Left hindlimb (tissue), 1 donor: ENCODE results near the gene TNNC1.

ENCODE experiments used
- DNase-seq: peaks from one replicate; pipeline ENCODE4 v3.0.0-alpha.2; 2018

TNNC1 gene

DNA sequence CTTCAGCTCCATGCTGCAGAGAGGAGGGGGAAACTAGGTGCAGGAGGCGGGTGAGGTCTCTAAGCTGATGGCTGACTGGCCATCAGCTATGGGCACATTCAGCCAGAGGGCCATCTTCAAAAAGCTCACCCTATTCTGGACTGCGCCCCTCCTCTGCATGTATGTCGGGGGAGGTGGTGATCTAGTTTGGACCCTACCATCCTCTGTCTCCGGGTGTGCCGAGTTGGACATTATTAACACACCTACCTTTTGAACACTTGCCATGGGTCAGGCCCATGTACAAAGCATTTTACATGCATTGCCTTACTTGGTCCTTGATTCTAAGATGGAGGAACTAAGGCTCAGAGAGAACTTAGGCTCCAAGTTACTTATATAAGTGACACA lies 3.0 kb upstream of the TNNC1 start:
- DNase-seq: no peak

DNA sequence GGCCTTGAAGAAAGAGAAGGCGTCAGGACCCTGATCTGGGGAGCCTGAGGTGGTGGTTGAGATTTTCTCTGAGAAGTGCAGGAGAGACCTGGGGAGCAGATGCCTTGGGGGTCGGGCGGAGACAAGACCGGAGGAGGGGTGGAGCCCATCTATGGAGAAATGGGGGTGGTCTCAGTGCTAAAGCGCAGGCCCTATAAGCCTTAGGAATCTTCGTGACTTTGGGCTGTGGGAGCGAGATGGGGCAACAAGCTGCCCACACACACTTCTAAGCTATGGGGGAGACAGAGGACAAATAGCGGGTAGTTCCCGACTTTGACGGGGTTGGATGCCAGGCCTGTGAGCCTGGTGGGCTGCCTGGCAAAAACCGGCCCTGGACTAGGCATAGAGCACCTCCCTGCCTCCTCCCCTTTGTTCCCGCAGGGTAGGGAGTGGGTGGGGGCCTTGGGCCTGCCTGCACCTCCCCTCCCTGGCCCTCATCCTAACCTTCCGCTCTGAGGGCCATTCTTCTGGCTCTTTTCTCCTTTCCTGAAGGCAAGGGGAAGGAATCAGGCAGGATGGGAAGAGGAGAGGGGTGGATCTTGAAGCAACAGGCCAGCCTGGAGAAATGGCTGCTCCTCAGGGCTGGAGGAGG lies 2.4 kb upstream of the TNNC1 start:
- DNase-seq: peak; percentile 79

DNA sequence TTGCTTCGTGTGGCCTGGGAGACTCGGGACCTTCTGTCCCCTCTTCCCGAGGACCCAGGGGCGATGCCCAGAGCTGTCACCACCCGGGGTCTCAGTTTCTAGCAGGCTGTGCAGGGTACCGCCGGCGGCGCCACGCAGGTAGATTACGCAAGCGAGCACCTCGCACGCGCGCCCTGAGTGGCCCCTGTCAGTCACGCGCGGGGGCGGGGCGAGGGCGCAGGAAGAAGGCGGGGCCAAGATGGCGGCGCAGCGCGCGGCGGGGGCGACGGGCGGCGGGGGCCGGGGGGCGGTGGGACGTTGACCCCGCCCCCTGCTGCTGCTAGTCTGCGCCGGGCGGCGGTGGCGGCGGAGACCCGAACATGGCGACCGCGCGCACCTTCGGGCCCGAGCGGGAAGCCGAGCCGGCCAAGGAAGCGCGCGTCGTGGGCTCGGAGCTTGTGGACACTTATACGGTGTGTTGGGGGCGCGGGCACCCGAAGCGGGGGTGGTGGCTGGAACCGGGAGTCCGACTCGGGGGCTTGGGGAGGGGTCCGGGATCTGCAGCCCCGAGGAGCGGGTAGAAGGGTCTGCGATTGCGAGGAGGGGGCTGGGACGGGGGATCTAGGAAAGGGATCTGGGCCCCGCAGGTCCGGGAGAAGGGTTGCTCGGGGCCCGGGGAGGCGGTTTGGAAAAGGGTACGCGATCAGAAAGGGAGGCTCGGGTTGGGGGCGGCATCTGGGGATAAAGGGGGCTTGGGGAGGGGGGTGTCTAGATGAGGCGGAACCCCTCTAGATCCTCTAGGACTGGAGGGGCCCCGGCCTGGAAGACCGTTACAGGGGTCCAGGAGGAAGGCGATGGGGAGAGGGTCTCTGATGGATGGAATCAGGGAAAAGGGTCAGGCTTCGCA lies 1.7 kb upstream of the TNNC1 start, which contains the start of gene NISCH:
Gene NISCH (plus strand): TSS at position 322 of the 886 bp plus-strand sequence. CDS start 38 bp downstream, at position 360.
- peak; percentile 91 for DNase-seq

DNA sequence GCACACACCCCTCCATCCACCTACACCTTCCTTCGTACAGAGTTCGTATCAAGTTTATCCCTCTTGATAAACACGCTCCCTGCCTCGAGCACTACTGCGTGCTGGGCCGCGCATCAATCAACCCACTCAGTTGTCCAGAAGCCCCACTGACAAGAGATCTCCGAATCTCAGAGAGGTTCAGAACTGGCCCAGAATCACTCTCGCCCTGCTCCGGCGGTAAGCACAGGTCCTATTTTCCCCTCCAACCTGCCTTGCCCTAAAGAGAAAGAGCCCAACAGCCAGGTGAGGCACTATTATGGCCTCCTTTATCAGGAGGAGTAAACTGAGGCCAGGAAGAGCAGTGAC lies 1.1 kb upstream of the TNNC1 start:
- no peak for DNase-seq

DNA sequence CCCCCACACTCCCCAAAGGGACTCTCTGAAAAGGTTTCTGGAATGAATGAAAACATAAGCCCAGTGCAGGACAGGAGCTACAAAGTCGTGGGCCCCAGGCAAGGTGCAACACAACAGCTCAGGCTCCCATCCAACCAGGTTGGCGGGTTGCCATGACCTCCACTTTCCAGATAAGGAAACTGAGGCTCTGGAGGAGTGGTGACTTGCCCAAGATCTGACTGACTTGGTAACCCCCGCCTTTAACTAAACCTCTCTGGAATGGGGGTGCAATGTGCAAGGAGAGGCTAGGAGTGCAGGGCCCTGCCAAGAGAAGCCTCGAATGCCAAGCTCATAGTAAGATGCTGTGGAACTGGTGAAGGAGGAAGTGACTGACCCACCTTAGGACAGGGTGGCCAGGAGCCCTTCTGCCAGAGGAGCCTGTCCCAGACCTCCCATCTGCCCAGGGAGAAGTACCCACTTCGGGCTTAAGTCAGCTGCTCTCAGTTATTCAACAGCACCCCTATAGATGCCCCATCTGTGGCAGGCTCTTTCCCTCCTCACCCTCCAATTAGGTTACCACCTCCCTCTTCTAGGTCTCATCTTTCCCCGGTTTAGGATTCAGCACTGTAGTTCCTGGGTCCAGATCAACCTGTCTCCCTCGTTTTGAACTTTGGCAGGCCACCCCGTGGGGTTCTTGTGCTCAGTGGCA lies 553 bp upstream of the TNNC1 start:
- no peak for DNase-seq

DNA sequence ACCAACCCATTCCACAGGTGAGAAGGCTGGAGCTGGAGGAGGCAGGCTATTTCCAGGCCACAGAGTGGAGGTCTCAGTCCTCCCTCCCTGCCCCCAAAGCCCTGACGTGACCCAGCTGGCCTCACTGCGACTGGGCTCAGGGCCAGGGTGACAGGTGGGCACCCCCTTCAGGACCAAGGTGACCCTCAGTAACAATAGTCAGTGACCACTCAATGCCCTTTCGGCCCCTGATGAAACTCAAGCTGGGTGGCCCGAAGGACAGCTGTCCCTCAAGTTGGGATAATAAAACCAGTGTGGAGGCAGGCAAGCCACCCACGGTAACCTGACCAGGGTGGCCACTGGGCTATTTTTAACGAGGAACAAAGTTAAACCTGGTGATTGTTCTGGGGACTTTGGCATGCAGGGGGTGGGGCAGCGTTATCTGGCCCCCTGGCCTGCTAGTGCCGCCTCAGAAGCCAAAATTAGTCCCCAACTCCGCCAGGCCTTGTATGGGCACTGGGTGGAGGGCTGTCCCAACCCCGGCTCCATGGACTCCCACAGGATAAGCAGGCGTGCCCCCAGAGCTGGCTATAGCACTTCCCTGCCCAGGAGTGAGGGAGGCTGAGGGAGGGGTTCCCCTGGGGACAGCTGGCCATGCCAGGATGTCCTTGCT lies 1.1 kb downstream of the TNNC1 start:
- no peak for DNase-seq

DNA sequence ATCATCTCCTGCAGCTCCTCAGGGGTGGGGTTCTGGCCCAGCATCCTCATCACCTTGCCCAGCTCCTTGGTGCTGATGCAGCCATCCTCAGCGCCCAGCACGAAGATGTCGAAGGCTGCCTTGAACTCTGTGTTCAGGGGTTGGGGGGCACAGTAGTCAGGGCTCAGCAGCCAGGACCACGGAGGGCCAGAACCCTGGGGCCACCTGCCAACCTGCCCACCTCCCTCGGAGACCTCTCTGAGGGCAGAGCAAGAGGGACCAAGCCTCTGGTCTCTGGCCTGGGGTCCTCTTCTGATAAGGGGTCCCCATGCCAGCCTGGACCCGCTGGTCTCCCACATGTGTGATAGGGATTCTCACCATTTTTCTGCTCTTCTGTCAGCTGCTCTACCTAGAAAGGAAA lies 1.7 kb downstream of the TNNC1 start:
- no peak for DNase-seq

DNA sequence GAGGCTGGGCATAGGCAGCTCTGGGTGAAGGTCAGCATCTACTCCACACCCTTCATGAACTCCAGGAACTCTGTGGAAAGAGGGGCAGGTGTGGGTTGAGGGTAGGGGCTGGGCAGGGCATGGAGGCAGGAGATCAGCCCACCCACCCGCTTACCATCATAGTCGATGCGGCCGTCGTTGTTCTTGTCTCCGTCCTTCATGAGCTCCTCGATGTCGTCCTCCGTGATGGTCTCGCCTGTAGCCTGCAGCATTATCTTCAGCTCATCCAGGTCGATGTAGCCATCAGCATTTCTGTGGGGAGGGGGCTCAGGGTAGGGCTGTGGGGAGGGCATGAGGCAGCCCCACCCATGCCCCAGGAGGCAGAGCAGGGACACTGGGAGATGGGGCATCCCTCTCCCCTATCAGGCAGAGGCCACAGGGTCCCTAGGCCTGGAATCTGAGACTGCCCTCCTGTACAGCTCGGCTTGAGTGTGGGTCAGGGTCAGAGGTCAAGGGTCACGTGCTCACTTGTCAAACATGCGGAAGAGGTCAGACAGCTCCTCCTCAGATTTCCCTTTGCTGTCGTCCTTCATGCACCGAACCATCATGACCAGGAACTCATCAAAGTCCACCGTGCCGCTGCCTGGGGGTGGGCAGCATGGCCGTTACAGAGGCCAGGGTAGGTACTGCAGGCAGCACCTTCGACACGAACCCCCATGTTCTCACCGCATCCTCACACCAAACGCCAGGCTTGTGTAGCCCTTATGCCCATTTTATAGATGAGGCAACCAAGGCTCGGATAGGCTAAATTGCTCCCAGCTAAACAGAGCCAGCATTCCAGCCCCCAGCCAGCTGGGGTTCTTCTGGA lies 2.4 kb downstream of the TNNC1 start:
- DNase-seq: peak; percentile 22

DNA sequence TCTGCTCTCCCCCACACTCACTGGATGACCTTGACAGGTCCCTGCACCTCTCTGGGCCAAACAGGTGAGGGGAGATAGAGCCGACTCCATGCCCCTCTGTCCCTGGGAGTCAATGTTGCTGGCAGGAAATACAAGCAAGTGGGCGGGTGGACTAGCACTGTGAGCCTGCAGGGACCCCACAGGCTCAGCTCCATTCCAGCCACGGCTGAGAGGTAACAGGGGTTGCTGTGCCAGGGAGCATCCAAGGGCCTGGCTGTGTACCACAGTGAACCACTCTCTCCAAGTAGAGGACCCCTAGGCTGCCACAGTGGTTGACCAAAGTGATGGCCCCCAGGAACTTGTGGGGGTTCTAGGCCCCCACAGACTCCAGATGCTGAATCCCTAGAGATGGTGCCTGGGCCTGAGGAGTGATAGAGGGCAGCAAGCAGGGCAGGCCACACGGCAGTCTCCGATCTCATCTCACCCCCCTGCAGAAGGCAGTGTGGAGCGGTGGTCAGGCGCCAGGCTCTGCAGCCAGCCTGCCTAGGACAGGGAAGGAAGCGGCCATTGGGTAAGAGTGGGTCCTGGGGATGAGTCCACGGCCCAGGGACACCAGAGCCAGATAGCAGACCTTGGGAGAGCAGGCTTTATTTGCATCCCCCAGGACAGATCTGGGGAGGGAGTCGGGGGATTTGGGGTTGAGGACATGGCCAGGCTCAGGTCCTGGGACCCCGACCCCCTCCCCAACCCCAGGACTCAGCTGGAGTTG lies 3.2 kb downstream of the TNNC1 start:
- DNase-seq: no peak

DNA sequence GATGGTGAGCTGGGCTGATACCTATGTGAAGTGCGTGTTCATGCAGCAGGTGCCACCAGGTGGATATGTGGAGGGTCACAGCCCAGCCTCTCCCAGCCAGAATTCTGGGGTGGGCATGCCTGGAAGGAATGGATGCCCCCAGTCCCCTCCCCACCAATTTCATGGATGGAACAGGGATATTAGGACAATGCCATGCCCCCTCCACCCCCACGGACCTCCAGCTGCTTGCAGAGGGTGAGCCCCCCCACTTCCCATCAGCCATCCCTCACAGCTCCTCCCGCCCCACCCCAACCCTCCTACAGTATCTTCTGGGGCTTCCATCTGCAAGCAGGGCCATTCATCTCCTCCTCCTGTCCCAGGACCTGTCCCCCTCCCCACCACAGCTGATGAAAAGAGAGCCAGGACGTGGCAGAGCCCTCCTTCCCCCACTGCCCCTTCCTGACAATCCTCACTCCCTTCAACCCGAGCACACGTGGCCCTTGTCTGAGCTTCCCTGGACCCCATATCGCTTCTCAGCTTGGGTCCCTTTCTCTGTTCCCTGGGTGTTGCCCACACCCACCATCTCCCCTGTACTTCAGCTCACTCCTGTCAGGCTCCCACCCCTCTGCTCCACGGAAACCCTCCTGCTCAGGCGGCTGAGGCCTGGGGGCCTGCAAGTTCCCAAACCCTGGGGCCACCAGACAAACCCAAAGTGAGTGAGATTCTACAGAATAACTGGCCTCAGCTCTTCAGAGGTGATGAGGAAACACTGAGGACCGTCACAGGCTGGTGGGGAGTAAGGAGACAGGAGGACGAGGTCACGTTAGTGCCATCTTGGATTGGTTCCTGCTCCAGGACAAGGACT lies 6.1 kb downstream of the TNNC1 start:
- peak; percentile 33 for DNase-seq

DNA sequence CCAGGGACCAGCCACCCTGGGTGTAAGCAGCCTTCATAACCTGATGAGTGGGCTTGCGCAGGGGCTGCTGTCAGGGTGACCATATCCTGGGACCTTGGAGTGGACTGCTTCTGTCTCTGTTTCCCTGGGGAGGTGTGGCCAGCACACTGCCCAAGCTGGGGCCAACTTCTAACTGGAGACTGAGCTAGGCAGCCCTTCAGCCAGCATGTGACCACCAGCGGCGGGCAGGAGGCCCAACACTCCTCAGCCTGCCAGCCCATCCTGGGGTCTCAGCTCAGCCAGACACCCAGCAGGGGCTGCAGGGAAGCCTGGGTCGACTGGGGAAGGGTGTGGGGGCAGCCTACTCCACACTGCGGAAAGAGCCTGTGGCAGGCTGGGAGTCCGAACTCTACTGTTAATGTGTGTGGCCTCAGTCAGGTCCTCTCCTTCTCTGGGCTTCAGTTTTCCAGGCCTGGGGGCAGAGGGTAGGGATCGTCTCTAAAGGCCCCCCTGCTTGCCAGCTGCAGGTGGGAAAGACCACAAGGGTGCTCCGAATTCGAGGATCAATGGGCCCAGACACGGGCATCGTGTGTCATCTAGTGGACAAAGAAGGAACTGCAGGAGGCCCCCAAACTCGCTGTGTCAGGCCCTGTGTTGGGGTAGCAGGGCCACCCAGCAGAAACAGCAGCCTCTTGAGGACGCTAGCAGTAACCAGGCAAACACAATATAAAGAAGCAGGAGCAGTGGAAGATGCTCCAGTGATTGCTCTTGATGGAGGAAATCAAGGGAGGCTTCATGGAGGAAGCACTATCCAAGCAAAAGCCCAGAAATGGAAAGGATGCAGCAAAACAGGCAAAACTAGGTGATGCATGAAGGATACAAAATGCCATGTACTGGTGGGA lies 7.0 kb downstream of the TNNC1 start:
- no peak for DNase-seq

DNA sequence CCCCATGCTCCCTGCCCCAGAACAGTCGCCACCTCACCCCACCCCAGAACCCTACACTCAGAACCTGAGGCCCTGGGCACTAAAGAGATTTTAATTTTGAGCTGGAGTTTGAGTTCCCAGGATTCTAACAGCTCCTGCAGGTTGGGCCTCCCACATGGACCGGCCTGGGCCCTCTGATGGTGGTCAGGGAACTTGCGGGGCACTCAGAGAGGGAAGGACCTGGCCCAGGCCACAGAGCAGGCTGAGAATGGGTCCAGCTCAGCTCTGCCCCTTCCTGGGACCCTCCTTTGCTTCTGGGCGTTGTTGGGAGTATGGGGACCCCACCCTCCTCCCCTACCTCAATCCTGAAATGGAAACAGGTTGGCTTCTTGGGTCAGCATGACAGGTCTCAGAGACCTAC lies 7.8 kb downstream of the TNNC1 start:
- no peak for DNase-seq

DNA sequence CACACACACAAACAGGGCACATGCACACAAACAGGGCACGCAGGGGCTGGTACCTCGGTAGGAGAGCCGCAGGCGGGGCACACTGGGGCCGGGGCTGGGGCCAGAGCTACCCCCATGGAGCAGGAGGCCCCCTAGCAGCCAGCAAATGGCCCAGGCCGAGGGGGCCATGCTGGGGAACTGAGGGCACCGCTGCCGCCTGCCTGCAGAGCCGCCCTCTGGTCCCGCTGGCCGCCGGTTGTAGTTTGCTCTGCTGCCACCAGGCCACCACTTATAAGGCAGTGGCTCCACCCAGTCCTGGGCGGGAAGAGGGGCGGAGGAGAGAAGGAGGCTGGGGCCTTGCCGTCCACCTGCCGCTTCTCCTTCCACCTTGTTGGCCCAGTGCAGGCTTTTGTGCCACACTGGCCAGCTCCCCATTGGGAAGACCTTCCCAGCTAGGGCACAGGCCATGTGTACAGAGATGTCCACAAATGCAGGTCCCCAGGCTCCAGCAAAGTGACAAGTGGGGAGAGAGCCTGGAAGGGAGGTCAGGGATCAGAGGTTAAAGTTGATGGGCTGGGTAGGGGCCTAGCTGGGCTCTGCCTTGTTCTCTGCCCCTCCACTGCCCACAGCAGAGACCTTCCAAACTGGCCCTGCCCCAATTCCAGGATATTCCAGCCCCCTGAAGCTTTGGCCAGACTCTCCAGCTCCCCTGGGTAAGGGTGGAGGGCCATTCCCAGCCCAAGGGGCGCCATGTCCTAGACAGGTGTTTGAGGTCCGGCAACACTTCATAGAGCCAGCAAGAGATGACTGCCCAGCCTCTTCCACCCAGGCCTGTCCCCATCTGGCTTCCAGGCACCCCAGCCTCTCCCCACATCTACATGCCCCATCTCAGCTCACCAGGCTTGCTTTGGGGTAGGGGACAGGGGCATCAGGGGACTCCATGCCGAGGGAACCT lies 8.7 kb downstream of the TNNC1 start, which contains the start of gene SEMA3G:
Gene SEMA3G (minus strand): TSS at position 244 of the 934 bp plus-strand sequence. CDS start 76 bp downstream, at position 168.
- DNase-seq: peak; percentile 67

DNA sequence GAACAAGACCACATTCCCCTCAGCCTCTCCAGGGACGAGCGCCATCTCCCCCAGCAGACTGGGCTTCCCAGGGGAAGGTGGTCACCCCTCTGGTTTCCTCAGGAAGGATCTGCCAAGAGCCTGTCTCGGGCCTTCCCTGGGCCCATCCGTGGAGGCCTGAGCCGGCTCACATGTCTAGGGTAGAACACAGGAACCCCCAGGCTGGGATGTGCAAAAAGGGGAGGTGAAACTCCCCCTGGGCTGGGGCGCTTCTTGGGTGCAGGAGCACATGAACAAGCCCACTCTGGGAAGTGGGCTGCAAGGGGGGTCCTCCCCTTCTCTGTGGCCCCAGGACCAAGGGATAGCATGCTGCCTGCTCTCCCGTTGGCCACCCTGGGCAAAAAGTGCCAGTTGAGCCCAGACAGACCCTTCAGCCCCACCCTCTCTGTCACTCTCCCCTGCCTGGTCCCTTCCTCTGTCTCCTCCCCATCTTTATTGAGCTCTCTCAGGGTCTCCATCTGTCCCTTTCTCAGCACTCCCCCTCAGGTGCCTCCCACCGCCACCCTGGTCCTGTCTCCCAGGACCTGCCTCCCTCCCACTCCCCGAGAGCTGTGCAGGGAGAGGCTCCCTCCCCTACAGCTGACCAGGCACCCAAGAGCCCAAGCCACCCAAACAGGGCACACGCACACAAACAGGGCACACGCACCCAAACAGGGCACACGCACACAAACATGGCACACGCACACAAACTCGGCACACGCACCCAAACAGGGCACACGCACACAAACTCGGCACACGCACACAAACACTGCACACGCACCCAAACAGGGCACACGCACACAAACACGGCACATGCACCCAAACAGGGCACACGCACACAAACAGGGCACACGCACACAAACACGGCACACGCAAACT lies 9.8 kb downstream of the TNNC1 start:
- DNase-seq: no peak

DNA sequence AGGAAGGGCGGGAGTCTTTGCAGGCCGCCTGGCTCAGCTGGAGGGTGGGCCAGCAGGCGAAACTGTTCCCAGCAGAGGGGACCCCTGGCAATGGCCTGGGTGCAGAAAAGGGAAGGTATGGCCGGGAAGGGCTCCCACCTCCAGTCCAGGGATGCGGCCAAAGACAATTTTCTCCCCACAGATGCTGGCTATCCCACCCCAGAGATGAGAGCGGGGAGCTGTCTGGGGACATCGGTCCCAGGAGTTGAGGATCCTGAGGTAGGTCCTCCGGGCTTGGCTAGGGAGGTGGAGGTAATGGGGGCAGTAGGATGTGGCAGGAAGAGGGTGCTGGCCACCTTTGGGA lies 10.6 kb downstream of the TNNC1 start:
- no peak for DNase-seq

DNA sequence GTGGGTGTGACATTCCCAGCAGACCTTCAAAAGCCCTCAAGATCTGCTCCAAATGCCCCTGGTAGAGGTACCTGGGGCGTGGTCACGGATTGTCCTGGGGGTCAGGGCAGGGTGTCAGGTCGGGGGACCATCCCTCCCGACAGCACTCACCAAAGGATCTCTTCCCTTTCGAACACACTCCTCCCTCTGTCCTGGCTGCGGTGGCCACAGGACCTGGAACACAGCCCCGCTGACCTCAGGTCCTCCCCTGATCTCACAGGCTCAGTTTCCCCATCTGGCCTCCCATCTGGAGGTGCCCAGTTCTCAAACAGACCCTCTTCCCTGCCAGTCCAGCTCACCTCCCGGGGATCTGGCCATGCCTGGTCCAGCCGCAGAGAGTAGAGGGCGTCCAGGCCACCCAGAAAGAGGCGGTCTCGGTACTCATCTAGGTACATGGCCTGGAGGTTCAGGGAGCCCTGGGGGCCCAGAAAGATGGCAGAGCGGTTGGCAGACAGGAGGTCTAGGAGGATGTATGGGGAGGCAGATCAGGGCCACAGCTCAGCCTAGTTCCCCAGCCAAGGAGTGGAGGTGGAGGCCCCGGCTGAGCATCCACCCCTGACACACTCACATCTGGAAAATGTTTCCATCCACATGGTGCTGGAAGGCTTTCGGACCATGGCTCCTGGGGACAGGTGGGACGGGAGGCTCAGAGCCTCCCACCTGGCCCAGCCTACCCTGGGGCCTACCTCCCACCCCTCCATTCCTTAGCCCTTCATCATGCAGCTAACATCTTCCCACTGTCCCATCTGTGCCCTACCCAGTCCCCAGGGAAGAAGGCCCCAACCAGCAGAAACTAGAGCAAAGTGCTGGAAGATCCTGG lies 11.2 kb downstream of the TNNC1 start:
- DNase-seq: no peak
